Measurements from ENCODE around the gene VAPB.

The VAPB gene

GRCh38 chr20:58438970-58439808, 50.2 kb downstream of the VAPB start:
- DNase-seq = no peak

GRCh38 chr20:58440021-58440767, 51.2 kb downstream of the VAPB start:
- DNase-seq = no peak

GRCh38 chr20:58441723-58442122, 52.7 kb downstream of the VAPB start:
- DNase-seq = no peak

DNA sequence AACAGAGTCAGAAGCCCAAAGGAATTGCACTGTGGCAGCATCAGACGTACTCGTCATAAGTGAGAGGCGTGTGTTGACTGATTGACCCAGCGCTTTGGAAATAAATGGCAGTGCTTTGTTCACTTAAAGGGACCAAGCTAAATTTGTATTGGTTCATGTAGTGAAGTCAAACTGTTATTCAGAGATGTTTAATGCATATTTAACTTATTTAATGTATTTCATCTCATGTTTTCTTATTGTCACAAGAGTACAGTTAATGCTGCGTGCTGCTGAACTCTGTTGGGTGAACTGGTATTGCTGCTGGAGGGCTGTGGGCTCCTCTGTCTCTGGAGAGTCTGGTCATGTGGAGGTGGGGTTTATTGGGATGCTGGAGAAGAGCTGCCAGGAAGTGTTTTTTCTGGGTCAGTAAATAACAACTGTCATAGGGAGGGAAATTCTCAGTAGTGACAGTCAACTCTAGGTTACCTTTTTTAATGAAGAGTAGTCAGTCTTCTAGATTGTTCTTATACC, 55.8 kb downstream of the VAPB start:
- no peak for DNase-seq

DNA sequence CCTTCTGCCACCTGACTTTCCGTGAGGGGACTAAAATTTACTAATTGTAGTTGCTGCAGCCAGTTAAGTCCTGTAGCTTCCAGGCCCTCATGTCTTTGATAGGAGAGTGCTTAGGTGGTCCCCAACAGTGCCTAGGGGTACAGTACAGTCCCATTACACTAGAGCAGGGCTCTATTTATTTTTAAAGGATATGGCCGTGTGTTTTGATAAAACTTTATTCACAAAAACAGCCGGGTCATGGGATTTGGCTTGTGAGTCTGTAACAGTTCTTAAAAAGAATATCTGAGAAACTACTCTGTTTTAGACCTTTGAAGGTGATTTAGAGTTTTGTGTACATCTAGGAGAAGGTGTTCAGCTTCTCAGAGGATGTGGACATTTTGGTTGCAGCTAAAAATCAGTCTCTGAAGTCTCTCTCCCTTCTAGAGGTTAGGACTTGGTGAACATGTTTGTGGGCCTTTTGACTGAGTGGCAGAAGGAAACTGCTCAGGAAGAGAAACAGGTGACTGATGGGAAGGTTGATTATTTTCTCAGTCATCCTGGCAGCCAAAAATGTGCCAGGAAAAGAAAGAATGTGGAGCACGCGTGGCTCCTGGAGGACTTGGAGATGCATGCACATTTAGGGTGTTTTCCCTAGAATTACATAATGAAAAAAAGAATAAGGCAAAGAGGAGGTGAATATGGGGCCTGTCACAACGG, 57.4 kb downstream of the VAPB start:
- DNase-seq = no peak

- no peak for DNase-seq
Observed at GRCh38 chr20:58446960-58447265, 57.9 kb downstream of the VAPB start.

- no peak for DNase-seq
Observed at GRCh38 chr20:58447511-58448391, 58.7 kb downstream of the VAPB start.

DNA sequence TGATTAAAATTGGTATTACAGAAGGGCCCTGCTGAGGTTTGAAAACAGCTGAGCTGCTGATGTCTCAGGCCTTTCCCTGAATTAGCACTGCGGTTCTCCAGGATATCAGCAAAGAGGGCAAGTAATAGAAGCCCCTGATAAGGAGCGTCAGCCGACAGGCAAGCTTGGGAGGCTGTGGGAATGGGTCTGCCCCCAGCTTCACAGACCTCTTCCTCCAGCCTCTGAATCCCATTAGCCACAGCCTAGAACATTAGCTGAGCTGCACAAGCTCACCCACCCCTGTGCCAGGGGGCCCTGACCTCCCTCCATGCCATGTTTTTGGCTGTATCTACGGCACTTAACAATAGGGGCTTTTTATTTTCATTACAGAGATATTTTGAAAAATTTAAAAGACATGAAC, 59.9 kb downstream of the VAPB start:
- no peak for DNase-seq

DNA sequence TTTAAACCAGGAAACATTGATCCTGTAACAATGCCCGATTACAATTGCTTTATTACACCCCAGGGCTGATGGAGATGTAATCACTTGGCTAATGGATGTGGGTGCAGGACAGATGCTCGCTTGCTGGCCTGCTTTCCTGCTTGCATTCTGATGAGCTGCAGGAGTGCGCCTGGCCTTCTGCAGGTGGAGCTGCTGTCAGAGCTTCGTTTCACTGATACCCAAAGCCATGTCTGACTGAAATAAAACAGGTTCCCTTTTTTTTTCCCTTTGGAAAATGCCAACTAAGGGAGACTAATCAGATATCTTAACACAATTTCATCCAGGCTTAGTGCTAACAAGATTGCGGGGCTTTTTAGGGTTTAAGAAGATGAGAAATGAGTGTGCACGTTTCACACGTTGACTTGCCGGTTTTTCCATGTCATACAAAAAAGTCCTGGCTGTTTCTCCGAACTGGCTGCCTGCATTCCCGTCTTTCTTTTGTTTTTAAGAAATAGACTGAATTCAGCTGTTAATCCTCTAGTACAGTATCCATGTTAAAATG, 60.7 kb downstream of the VAPB start:
- no peak for DNase-seq

DNA sequence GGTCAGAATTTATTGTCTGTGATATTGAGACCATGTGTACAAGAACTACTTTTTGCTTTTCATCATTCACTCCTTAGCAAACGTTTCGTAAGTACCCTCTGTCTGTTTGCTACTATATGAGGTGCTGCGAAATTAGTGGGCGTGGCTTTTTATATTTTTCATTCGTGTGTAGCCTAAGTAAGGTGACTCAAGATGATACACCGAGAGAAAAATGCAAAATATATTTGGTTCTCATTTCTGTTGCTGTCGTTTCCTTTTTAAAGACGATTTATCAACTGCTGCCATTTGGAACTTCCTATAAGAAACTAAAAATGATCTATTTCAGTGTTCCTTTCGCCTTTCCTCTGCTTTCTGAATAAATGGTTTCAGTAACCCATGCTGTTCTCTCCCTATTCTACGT, 61.2 kb downstream of the VAPB start:
- DNase-seq = no peak

DNA sequence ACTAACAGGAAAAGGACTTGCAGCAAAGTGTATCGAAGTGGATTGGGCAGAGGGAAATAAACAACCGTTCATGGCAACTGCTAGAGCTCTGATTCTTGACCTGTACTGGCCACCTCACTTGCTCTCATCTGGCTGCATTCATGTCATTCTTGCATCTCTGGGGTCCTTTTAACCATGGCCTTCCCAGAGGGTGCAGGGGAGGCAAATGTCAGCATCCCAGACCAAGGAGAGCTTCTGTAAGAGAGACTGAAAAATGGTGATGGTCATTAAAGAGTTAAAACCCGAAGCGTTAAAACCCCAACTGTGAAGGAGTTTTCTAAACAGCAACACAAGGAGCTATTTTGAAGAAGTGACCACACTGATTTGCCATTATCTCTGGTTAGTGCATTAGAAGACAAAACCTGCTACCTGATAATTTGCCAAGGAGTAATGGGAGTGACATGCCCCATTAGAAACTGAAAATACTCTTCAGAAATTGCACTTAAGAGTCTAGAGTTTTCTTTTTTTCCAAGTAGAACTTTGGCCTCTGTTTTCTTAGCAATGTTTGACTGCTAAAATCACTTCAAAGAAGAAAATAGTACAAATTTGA, 63.7 kb downstream of the VAPB start:
- DNase-seq = no peak

- DNase-seq = no peak
Observed at GRCh38 chr20:58453391-58453790, 64.4 kb downstream of the VAPB start.

DNA sequence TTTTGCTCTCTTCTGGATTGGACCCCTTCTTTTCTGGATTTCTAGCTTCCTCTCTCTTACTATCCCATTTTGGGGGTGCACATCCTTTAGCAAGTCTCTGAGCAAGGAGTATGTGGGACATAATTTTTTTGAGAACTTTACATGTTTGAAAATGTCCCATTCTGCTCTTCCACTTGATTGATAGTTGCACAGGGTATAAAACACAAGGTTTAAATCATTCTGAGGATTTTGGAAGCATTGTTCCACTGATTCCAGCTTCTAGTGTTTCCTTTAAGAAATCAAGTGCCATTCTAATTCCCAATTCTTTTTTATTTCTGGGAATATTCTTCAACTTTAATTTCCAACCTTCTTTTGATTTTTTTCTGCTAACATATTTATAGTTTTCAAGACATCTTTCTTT, 65.4 kb downstream of the VAPB start:
- DNase-seq = no peak

- DNase-seq = no peak
Observed at GRCh38 chr20:58457083-58457695, 68.2 kb downstream of the VAPB start.

DNA sequence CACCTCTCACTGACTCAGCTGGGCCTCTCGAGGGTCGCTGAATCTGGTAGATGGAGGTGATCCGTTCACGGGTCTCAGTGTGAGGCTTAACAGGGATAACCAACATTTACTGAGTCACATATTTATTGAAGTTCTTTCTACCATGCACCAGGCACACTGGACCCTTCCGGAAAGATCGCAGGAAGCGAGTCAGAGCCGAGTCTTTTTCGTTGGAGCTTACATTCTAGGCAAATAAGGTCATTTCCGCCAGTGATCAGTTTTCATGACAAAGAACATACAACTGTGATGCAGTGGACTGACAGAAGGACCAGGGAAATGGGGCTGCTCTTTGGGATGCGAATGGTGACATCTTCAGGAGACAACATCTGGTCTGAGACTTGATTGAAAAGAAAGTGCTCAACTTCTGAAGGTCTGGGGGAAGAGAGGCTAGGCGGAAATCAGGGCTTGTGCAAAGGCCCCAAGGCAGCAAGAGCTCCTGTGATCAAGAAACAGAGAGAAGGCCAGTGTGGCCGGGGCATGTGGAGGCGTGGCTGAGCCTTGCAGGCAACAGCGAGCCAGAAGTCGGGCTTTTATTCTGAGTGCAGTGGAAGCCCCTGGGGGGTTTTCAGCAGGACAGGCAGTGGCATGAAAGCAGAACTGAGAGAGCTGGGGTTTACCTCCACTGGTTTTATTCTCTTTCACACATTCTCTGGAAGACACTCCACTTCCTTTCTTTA, 69.5 kb downstream of the VAPB start:
- no peak for DNase-seq

DNA sequence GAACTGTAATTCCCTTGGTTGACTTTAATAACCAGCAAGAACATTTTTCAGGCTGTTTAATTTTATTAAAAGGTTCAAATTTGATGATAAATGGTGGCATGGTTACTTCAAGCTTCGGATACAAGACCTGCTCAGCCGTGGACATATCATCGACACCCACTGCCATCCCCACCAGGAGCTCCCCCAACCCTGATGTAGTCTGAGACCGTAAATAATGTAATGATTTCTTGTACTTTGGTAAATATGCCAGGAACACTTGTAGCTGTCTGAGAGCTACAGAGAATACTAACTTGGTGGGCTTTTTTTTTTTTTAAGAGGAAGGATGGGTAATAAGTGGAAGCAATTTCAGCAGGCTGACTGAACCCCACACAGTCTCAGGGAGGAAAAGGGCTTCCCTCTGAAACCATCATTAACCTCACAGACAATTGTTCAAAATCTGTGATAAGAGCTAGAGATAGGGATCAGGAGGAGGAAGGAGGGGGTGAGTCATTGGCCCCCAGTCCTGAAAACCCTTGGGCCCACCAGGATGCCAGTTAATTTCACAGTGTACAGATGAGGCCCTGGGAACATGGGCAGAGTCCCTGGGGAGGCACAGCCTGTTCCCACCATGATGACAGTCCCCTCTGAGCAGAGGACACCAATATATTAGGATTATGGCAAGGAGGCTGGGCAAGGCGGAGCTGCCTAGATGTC, 70.2 kb downstream of the VAPB start:
- DNase-seq = no peak

DNA sequence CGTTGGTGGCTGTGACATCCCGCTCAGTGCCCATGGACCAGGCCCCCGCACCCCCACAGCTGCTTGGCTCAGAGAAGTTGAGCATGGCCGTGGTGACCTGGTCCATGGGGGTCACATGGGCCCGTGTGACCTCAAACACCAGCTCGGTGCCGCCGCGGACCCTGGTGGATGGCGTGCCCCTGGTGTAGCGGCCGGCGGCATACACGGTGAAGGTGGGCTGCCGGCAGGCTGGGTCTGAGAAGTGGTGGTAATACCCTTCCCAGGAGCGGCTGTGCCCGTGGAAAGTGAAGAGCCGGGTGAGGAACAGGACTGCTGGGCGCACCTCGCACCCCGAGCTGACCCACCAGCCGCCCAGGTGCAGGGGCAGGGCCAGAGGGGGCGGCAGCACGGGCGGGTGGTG, 72.1 kb downstream of the VAPB start:
- no peak for DNase-seq

DNA sequence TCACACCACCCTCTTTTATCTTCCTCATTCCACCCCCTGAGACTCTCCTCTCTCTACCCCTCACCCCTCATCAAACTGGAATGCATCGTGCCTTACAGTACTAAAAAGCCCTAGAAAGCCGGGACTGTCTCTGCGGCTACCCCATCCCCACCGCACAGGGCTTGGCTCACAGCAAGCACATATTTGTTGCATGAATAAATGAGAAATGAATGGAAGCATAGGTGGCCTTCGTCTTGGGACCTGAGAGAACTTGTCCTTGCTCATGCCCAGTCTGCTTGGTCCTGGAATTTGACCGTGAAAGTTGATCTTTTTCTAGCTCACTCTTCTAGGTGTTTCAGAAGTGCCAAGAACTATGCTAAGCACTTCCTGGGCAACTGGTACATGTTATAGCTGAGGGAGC, 72.9 kb downstream of the VAPB start:
- DNase-seq = no peak

DNA sequence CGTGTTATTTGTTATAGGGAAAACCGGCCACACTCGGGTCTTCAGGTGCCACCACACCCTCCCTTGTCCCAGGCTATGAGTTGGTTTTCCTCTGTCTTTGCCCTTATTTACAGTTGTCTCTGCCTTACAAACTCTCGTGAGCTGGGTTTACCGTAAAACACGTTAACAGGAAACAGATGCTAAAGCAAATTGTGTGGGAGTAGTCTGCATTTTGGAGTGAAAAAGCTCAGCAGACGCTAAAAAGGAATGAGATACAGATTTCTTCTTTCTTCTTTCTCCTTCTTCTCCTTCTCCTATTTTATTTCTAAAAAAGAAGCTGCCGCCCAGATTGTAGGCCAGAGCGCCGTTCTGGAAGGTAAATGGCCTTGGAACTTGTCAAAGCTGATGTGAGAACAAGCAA, 74.2 kb downstream of the VAPB start:
- no peak for DNase-seq

- DNase-seq = no peak
Observed at GRCh38 chr20:58464838-58465237, 75.8 kb downstream of the VAPB start.
